Mesenteric fat pad (tissue), 1 donor: ENCODE data around the gene SPATA45. TPM values are rescaled to one million over a fixed set of nuclear protein-coding genes. Genes with fewer than 3 reads are reported as not detected.
"Not testable (repeated sequence)": the region's sequence is repeated elsewhere in the genome, so short reads cannot be mapped to it uniquely, and the experiment has no call there.

Experiments
- DNase-seq: peaks from one replicate; pipeline ENCODE4 v3.0.0-alpha.2; 2020; ENCODE audit warnings: low spot score
- total RNA-seq: library from RNA; stranded (reverse); fragmentation: NEBNext Ultra II Directional; extraction: Animal tissue kit (Norgen Biotek cat#: 25700); gene quantifications from one replicate; pipeline ENCODE4 v1.2.1, GENCODE V29; 2021
- donor health status: DM: yes; HTN: yes; CAD: no.

The SPATA45 gene
- total RNA-seq, 1 donor from 2014 or later, result not detected

DNA sequence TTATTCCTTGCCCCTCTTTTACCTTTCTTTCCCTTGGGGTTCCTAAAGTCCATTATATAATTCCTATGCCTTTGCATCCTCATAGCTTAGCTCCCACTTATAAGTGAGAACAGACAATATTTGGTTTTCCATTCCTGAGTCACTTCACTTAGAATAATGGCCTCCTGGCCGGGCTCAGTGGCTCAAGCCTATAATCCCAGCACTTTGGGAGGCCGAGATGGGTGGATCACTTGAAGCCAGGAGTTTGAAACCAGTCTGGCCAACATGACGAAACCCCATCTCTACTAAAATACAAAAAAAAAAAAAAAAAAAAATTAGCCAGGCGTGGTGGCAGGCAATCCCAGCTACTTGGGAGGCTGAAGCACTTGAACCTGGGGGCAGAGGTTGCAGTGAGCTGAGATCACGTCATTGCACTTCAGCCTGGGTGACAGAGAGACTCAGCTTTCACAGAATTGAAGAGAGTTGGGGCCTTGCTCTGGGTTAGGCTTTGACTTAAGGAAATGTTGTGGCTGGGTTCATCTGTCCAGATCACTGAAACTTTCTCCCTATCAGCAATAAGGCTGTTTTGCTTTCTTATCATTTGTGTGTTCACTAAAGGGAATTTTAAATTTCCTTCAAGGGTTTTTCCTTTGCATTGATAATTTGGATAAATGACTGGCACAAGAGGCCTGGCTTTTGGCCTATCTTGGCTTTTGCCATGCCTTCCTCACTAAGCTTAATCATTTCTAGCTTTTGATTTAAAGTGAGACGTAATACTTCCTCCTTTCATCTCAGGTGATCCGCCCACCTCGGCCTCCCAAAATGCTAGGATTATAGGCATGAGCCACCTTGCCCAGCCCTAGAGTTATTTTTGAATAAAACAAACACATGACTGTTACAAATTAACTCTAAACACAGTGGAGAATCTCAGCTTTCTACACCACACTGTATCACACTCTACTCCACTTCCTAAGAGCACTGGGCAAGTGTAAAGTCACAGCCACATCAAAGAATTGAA is 13.9 kb downstream of the SPATA45 start:
- not testable (repeated sequence) for DNase-seq

GRCh38 chr1:212828395-212828794 is 19.1 kb downstream of the SPATA45 start:
- no peak for DNase-seq

GRCh38 chr1:212827831-212828278 is 19.6 kb downstream of the SPATA45 start:
- no peak for DNase-seq

DNA sequence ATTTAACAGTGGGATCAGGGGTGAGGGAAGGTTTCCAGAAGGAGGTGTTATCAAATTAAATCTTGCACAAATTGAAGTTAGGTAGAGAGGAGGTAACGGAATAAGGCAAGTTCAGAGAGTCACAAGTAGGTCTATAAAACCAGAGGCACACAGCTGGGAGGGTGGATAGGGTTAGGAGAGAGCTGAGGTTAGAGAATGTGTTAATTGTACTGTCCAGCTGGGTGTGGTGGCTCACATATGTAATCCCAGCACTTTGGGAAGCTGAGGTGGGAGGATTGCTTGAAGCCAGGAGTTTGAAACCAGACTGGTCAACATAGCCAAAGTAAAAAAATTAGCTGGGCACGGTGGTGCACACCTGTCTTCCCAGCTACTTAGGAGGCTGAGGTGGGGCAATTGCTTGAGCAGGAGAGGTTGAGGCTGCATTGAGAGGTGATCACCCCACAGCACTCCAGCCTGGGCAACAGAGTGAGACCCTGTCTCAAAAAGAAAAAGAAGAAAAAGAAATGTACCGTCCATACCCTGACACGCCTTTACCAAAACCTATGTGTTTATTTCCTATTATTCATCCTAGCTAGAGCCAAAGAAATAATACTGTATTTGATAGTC is 20.2 kb downstream of the SPATA45 start:
- no peak for DNase-seq

DNA sequence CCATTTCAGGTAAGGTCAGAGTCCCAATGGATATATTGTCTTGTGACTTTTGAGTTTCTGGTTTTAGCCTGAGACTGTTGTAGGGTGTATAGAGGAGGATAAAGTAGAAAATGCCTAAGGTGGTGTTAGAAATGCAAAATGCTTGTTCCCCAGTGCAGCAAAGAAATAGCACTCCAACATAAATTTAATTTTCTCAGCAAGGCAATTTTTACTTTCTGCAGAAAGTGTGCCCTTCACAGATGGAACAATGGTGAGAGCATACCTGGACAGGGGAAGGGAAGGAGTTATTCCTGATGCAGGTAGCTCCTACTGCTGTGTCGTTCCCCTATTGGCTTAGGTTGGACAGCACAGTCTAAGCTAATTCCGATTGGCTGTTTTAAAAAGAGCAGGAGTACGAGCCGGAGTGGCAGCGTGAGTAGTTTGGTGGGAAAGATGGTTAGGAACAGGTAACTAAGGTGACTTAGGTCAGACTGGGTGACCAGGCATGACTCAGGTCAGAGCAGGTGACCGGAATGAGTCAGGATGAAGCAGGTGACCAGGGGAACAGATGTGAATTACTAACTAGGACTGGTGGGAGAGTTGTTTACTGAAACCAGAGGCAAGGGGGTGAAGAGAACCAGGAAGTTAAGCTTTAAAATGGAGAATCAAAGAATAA is 21.5 kb downstream of the SPATA45 start:
- DNase-seq, result no peak

DNA sequence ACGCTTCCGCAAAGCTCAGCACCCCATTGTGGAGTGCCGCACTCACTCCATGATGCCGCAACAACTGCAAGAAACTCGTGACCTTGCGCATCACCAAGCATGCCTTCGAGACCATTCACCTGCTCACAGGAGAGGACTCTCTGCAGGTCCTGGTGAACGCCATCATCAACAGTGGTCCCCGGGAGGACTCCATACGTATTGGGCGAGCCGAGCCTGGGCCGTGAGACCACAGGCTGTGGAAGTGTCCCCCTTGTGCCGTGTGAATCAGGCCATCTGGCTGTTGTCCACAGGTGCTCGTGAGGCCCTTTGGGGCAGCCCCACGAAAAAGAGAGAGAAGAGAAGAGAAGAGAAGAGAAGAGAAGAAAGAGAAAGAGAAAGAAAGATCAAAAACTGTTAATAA is 23.2 kb downstream of the SPATA45 start:
- no peak for DNase-seq

- no peak for DNase-seq
Observed at GRCh38 chr1:212822956-212823355, 24.5 kb downstream of the SPATA45 start.

- DNase-seq, result no peak
Observed at GRCh38 chr1:212820969-212821368, 26.5 kb downstream of the SPATA45 start.

- DNase-seq, result no peak
Observed at GRCh38 chr1:212819726-212820125, 27.7 kb downstream of the SPATA45 start.

DNA sequence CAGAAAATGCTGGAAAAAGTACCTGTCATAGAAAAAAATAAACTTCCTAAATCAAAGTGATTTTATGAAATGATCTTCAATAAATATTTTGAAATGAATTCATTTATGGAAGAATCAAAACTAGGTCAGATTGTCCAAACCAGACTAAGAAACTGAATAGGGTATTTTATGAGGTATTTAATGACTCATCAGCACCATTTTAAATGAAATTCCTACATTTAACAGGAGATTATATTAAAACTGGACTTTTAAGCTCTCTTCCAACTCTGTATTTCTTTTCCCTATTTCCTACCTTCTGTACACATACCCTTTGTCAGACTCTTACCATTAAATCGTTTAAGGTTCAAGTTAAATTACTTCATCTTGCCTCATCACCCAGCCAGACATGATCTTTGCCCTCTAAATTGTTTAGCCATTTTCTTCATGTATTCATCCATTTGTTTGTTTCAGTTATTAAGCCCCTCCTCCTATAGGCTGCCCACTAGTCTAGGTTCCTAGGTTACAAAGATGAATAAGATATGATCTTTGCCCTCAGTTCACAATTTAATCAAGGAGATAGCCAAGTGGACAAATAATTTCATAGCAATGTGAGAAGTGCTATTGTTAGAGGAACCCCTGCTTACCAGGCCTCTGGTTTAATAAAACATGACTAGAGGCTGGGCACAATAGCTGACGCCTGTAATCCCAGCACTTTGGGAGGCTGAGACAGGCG is 30.7 kb downstream of the SPATA45 start:
- DNase-seq, result no peak

DNA sequence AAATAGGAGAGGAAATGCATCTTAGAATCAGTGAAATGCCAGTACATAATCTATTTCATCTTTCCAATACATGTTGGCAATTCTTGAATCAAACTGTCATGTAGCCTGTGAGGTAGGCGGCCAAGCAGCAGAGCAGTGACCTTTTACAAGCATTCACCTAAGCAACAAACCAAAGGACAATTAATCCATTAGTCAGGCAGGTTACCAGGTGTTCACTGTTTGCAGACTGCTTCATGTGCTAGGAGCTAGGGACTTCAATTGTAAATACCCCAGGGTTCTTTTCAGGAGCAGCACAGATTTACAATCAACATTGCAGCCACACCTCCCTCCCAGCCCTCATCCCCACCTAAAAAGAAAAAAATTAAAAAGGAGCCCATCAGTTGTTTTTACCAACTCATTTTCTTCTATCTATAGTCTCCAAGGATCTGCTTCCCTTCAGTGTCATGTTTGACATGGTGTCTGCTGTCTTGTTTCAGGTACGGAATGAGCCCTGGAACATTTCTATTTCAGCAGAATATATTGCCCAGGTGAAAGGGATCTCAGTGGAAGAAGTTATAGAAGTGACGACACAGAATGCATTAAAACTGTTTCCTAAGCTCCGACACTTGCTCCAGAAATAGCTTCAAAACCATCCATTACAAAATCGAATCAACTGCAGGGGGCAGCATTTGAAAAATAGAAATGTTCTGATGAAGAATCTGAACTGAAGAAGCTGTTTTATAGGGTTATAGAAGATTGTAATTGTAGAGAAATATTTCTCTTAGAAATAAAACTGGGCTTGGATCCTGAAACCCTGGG is 32.7 kb downstream of the SPATA45 start:
- DNase-seq, result no peak

GRCh38 chr1:212805767-212806166 is 41.7 kb downstream of the SPATA45 start:
- no peak for DNase-seq

DNA sequence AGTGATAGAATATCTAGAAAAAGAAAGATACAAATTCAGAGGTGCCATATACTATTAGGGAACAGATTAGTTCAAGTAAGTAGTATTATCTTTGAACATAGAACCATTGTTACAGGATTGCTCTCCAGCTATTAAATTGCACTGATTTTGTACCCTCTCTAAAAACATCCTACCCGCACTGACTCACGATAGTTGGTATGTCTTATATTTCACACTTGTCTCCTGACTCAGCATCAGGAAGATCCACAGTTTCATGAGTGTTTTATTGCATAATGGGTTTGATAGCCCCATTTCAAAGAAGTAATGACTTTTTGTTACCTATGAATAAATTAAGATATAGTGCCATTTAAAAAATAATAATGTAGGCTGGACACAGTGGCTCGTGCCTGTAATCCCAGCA is 49.8 kb downstream of the SPATA45 start:
- DNase-seq, result no peak

GRCh38 chr1:212794561-212795014 is 52.9 kb downstream of the SPATA45 start:
- no peak for DNase-seq

DNA sequence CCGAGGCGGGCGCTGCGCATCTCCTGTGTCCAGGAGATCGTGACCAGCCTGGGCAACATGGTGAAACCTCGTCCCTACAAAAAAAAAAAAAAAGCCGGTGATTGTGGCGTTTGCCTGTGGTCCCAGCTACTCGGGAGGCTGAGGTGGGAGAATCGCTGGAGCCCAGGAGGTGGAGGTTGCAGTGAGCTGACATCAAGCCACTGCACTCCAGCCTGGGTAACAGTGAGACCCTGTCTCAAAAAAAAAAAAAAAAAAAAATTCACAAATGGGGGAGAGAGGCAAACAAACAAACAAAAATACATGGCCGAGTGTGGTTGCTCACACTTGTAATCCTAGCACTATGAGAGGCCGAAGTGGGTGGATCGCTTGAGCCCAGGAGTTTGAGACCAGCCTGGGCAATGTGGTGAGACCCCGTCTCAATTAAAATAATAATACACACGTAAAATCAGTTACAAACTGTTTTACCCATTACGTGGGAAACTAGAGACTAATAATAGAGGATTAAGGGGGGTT is 55.0 kb downstream of the SPATA45 start:
- DNase-seq, result no peak

GRCh38 chr1:212791676-212792395 is 55.6 kb downstream of the SPATA45 start, which contains the start of the genes NSL1 and TATDN3:
NSL1 (minus strand) TSS chr1:212791777; CDS start chr1:212791763, 14 bp downstream.
TATDN3 (plus strand) TSS chr1:212791894; CDS start chr1:212791922, 28 bp downstream.
- DNase-seq, result peak; percentile 97

DNA sequence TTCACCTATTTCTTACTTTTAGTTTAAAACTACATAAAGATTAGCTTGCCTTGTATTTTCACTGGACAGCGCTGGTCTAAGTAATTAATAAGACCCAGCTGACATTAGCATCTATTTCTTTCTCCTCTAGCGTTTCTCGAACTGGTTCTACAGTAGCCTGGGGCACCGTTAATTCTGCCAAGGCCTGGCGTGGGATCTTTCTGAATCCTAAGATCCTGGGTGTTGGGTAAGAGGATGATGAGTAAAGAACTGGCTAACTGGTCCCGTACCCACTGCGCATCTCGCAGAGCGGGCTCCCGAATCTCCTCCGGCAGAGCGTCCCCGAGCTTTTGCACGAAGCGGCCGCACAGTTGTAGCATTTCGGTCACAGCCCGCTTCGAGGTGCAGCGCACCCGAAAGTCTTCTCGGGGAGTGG is 56.2 kb downstream of the SPATA45 start:
- DNase-seq, result no peak

DNA sequence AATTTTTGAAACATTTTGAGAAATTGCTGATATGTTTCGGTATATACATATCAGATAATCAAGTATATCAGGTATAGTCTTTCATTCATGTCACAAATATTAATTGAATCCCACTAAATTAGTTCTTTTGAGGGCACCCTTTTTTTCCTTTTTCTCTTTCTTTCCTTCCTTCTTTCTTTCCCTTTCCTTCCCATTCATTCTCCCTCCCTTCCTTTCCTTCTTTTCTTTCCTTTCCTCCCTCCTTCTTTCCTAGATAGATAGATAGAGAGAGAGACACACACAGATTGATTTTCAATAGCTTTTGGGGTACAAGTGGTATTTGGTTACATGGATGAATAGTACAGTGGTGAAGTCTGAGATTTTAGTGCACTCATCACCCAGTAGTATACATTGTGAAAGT is 61.6 kb downstream of the SPATA45 start:
- no peak for DNase-seq

DNA sequence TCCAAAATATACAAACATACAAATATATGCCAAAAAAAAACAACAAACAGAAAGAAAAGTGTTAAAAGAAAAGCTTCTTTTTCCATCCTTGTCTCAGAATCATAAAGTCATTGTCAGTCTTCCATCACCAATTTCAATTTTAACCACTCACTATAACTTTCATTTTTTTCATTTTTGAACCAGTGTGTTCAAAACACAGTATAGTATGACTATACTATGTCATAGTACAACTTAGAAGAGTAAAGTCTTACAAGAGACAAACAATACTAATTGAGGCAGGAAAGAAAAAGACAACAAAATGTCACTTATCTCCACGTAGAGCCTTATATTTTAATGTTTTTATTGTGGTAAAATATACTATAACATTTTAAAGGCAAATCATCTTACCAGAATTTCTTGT is 63.5 kb downstream of the SPATA45 start:
- no peak for DNase-seq
